HG02885 (cell line): ENCODE data around the gene REM2.
"Not testable (repeated sequence)": the region's sequence is repeated elsewhere in the genome, so short reads cannot be mapped to it uniquely, and the experiment has no call there.

Source experiments
- ATAC-seq: cut with Tn5 transposase; IDR thresholded peaks from one replicate; pipeline ENCODE4 v1.9.1; 2021; ENCODE audit warnings: mild to moderate bottlenecking; ENCODE audit not compliant: unreplicated experiment, poor library complexity

REM2 gene

GRCh38 chr14:22892488-22892887 lies 9.5 kb downstream of the REM2 start:
- ATAC-seq: no peak

DNA sequence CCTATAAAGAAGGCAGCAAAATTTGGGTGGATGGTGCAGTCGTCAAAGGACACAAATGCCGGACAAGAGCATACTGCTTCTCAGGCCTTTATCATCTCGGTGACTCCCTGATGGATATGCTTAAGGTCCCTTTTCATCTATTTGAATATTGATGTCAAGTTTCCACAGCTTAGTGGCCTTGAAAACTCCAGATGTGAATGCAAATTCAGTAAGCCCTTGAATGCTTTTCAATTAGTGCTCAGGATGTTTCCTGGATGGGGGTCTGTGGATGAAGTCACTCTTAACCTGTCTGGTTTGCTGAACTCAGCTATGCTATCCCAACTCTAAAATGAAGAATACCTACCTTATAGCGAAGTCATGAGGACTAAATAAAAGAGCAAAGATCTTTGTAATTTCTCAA lies 10.7 kb downstream of the REM2 start:
- ATAC-seq: no peak

DNA sequence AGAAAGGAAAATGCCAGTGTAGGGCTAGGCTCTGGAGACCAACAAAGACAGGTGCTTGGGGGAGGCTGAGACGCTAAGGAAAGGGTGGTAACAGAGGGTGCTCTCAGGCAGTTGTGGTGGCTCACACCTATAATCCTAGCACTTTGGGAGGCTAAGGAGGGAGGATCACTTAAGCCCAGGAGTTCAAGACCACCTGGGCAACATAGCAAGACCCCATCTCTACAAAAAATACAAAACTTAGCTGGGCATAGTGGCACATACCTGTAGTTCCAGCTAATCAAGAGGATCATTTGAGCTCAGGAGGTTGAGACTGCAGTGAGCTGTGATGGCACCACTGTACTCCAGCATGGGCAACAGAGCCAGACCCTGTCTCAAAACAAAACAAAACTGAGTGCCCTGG lies 12.4 kb downstream of the REM2 start:
- no peak for ATAC-seq

DNA sequence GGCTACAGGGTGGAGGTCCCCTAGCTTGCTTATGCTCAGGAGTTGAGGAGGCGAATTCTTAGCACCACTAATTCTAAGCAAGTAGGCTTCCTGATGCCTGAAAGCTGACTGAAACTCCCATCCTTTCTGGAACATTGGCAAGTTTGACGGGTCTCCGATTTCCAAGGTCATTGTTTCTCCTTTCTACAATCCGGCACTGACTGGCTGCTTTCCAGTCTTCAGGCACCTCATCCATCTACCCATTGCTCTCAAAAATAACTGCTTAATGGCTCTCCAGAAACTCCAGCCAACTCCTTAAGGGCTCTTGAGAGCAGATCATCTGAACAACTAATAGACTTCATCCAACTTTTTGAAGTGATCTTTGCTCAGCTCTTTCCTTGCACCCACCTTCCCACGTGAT lies 13.3 kb downstream of the REM2 start:
- ATAC-seq: no peak

DNA sequence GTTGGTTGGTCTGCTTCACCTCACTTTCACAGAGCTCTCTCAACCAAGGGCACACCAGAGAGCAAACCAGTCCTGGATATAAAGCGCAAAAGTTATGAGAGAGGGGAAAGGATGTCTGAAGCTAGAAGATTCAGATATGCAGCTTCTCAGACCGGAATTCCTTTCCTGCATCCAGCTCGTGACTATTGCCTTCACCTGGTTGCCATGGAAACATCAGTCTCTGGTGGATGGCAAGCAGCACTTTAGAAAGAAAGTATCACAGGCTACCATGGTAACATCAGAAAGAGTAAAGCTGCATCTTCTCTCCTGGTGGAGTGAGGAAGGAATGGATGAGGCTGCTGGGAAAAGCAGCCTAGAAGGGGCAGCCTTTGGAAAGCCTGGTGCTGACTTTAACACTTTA lies 13.7 kb downstream of the REM2 start:
- ATAC-seq: no peak

- no peak for ATAC-seq
These were observed 14.3 kb downstream of the REM2 start for GRCh38 chr14:22897357-22897756.

- no peak for ATAC-seq
These were observed 15.5 kb downstream of the REM2 start for GRCh38 chr14:22898302-22899090.

DNA sequence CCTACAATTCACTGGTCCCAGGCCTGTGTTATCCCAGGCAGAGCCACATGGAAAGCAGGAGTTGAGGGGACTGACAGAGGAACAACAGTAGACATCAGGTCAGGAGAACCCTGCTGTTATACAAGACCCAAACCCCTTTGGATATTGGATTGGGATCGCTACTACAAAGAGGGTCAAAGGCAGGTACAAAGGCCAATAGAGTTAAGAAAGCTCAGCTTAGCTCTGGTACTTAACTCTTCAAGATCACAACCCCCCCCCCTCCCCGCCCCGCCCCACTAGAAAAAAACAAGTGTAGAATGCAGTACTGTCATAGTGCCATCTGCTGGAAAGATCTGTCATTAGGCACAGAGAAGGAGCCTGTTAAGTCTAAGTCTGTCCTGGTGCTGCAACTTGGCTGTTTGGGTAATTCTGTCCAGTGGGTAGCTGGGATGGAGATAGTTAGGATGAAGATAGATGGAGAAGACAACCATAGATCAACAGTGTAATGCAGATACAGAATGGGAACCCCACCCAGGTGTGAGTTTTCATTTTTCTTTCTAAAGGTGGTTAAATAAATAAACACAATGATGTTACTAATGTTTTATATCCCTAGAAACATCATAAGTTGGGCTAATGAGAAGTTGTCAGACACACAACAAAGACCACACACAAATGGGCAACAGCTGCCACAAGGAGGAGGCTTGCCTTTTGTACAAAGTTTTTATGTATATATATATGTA lies 17.2 kb downstream of the REM2 start:
- no peak for ATAC-seq

GRCh38 chr14:22901799-22902198 lies 18.8 kb downstream of the REM2 start:
- no peak for ATAC-seq

DNA sequence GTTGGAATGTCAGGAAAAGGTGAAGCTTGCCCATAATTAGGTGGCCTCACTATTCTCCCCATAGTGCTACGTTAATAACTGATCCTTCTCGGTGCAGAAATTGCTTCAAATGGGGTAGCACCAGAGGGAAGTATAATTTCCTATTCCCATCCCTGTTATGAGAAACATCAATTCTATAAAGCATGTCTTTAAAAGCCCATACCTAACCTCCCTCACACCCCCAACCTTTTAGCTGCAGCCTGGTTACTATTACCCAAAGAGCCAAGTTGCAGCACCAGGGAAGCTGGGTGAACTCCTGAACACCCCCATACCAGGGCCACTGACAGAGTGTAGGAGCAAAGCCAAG lies 20.7 kb downstream of the REM2 start:
- no peak for ATAC-seq

GRCh38 chr14:22905627-22906026 lies 22.6 kb downstream of the REM2 start:
- no peak for ATAC-seq

GRCh38 chr14:22906073-22906472 lies 23.1 kb downstream of the REM2 start:
- ATAC-seq: no peak

- ATAC-seq: no peak
These were observed 24.4 kb downstream of the REM2 start for GRCh38 chr14:22907429-22907828.

- ATAC-seq: no peak
These were observed 25.6 kb downstream of the REM2 start for GRCh38 chr14:22908601-22909000.

DNA sequence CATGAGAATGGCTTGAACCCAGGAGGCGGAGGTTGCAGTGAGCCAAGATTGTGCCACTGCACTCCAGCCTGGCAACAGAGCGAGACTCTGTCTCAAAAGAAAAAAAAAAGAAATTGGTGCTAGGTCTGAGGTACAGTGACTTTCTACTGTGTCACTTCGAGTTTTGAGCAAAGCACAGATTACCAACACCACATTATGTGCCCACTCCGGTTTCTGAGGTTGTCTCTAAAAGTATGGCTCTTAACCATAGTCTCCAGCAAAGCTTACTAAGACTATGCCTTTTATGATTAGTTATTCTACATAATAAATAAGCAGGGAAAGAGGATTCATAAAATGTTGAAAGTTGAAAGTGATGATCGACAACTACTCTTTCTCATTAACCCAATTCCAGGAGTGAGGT lies 27.9 kb downstream of the REM2 start:
- no peak for ATAC-seq

DNA sequence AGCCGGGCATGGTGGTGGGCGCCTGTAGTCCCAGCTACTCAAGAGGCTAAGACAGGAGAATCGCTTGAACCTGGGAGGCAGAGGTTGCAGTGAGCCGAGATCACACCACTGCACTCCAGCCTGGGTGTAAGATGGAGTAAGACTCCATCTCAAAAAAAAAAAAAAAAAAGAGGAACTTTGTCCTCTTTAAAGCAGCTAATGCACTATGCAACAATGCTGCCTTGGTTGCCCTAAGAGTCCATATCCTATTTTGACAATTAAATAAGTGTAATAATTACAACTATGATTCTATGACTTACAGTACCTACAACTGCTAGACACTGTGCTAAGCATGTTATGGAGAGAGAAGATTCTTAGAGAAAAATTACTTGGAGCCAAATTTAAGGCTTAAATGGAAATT lies 31.8 kb downstream of the REM2 start:
- ATAC-seq: not testable (repeated sequence)

DNA sequence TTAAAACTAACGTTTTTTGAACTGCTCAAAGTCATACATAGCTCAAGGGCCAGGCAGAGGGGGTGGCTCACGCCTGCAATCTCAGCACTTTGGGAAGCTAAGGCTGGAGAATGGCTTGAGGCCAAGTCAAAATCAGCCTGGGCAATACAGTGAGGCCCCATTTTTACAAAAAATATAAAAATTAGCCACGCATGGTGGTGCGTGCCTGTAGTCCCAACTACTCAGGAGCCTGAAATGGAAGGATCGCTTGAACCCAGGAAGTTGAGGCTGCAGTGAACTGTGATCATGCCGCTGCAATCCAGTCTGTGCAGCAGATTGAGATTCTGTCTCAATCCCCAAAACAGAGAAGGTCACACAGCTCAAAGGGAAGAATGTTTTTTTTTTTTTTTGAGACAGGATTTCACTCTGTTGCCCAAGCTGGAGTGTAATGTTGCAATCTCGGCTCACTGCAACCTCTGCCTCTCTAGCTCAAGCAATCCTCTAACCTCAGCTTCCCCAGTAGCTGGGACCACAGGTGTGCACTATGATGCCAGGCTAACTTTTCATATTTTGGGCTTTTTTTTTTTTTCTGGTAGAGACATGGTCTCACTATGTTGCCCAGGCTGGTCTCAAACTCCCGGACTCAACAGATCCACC lies 33.0 kb downstream of the REM2 start:
- ATAC-seq: no peak

DNA sequence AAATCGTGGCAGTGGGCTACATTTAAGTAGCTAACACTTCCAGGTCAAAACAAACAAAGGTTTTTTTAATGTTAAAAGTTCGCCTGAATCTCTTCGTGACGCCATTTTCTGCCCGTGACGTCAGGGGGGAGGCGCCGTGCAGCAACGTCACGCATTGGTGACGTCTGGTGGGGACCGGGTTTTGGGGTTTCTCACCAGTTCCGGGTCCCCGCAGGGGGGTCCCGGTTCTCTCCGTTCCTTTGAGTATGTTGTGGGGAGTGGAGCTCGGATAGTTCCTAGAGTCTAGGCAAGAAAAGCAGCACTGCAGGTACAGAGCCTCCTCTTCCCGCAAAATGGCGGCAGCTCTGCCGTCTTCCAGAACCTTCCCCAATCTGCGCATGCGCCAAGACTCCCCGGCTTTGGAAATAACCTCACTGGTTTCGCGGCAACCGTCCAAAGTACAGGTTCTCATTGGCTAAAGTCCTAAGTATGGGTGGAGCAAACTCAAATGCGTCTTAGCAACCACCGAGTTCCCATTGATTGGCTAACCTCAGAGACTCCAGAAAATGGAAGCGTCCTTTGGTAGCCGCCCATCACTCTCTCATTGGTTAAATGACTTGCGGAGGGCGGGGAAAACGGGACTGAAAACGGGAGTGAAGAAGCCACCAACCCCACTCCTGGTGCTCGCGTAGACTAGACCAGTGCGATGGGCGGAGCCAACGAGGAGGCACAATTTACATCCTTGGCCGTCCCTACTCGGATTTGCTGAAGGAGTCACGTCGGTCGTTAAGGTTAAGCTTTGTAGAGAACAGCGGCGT lies 36.0 kb downstream of the REM2 start, which contains the start of gene RBM23:
TSS of gene RBM23 (minus strand) at position 346 of the 797 bp plus-strand sequence.
- peak; percentile 92 for ATAC-seq

- ATAC-seq: peak; percentile 14
These were observed 36.5 kb downstream of the REM2 start for GRCh38 chr14:22919601-22919921.

DNA sequence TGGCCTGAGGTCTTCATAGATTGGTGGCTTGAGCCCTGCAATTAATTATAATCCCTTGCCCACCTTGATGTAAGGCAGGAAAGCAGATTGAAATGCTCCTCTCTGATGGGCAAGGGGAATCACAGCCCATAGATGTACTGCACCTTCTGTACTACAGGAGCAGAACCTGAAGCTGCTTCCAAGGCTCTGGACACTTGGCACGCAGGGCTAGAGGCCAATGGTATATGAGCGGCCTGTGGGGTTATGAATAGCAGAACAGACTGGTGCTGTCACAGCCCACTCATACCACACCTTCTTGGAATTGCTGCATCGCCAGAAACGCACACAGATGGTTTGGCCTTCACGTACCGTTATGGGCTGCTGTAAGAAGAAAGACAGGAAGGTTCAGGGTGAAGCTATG lies 37.7 kb downstream of the REM2 start:
- no peak for ATAC-seq

- no peak for ATAC-seq
These were observed 39.3 kb downstream of the REM2 start for GRCh38 chr14:22922294-22922693.
